RWPE2 (cell line): Measurements from ENCODE around the gene LRRC7.

Experiments
- ATAC-seq: fragments of 200-7000 bp; cut with Tn5 transposase; 3 replicates; pipeline ENCODE4 v1.9.1; 2021; ENCODE audit warnings: low read depth
- DNase-seq: peaks from one replicate; pipeline ENCODE4 v3.0.0-alpha.2; 2020; ENCODE audit warnings: low spot score
- H3K27ac ChIP-seq: fragments of 450-650 bp; 2 replicates; pipeline ENCODE4 v1.5.1; 2017; ENCODE audit warnings: mild to moderate bottlenecking; ENCODE audit not compliant: poor library complexity, severe bottlenecking
- H3K27me3 ChIP-seq: fragments of 250-450 bp; sonication (Bioruptor Pico); 2 replicates; pipeline ENCODE4 v1.5.1; 2021; ENCODE audit warnings: mild to moderate bottlenecking, moderate library complexity; ENCODE audit not compliant: insufficient read depth, poor library complexity, severe bottlenecking
- H3K36me3 ChIP-seq: fragments of 250-450 bp; sonication (Bioruptor Pico); 2 replicates; pipeline ENCODE4 v1.5.1; 2020; ENCODE audit warnings: low read depth, mild to moderate bottlenecking, moderate library complexity
- H3K4me1 ChIP-seq: fragments of 250-450 bp; sonication (Bioruptor Pico); 2 replicates; pipeline ENCODE4 v1.5.1; 2021; ENCODE audit warnings: mild to moderate bottlenecking, moderate library complexity; ENCODE audit not compliant: insufficient read depth, poor library complexity, severe bottlenecking
- H3K4me3 ChIP-seq: fragments of 250-450 bp; sonication (Bioruptor Pico); 2 replicates; pipeline ENCODE4 v1.5.1; 2021; ENCODE audit warnings: mild to moderate bottlenecking, moderate library complexity; ENCODE audit not compliant: severe bottlenecking
- H3K9me3 ChIP-seq: fragments of 250-450 bp; sonication (Bioruptor Pico); 2 replicates; pipeline ENCODE4 v1.5.1; 2021; ENCODE audit warnings: mild to moderate bottlenecking, moderate library complexity; ENCODE audit not compliant: severe bottlenecking
- TF ChIP-seq, protein P1 (sequence below): fragments of 450-650 bp; IDR thresholded peaks from one replicate; pipeline ENCODE4 v1.5.1; 2017; ENCODE audit warnings: mild to moderate bottlenecking, moderate library complexity; ENCODE audit not compliant: poor library complexity, severe bottlenecking

The LRRC7 gene

DNA sequence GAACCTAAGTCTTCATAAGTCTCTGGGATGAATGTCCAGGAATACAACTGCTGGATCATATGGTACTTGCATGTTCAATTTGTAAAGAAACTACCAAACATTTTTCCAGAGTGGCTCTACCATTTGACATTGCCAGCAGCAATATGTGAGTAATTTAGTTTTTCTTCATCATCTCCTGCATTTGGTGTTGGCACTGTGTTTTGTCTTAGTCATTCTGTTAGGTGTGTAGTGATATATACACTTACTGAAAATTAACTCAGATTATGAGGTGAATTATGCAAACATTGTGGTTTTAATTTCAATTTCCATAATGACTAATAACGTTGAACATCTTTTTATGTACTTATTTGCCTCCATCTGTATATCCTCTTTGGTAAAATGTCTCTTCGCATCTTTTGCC lies 499.0 kb downstream of the LRRC7 start:
- TF ChIP-seq, protein P1, sequence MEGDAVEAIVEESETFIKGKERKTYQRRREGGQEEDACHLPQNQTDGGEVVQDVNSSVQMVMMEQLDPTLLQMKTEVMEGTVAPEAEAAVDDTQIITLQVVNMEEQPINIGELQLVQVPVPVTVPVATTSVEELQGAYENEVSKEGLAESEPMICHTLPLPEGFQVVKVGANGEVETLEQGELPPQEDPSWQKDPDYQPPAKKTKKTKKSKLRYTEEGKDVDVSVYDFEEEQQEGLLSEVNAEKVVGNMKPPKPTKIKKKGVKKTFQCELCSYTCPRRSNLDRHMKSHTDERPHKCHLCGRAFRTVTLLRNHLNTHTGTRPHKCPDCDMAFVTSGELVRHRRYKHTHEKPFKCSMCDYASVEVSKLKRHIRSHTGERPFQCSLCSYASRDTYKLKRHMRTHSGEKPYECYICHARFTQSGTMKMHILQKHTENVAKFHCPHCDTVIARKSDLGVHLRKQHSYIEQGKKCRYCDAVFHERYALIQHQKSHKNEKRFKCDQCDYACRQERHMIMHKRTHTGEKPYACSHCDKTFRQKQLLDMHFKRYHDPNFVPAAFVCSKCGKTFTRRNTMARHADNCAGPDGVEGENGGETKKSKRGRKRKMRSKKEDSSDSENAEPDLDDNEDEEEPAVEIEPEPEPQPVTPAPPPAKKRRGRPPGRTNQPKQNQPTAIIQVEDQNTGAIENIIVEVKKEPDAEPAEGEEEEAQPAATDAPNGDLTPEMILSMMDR = no peak
- no peak for ATAC-seq
- no peak overlapping the region for H3K4me3 ChIP-seq

DNA sequence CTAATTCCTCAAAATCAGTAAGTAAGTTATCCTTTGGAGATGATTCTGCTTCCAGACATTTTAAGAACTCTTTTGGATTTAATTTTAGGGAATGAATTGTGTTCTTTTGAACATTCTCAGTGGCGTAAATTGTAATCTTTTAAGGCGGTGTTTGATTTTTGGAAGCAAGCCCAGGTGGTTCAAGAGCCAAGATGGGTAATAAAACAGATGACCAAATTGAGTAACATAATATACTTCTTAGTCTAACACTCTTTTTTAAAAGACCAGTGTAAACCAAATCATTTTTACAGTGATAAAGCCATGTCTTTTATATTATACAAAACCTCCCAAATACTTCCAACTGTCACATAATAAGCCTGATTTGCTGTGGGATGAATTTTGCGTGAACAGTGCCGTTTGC lies 503.9 kb downstream of the LRRC7 start:
- no peak overlapping the region for H3K4me3 ChIP-seq
- DNase-seq = no peak
- peaks cover 9% of the 10 kb centered on the region for H3K27me3 ChIP-seq
- no peak overlapping the region for H3K27ac ChIP-seq
- no peaks in the 10 kb centered on the region for H3K9me3 ChIP-seq
- no peaks in the 10 kb centered on the region for H3K4me1 ChIP-seq
- ATAC-seq = no peak
- H3K36me3 ChIP-seq = no peaks in the 10 kb centered on the region
- TF ChIP-seq, protein P1 = no peak

More for the DNA sequence above, 499.0 kb downstream of the LRRC7 start:
- DNase-seq = no peak
- peaks cover 7% of the 10 kb centered on the region for H3K27me3 ChIP-seq
- no peaks in the 10 kb centered on the region for H3K9me3 ChIP-seq
- H3K4me1 ChIP-seq = no peaks in the 10 kb centered on the region
- no peaks in the 10 kb centered on the region for H3K36me3 ChIP-seq
- H3K27ac ChIP-seq = no peak overlapping the region

DNA sequence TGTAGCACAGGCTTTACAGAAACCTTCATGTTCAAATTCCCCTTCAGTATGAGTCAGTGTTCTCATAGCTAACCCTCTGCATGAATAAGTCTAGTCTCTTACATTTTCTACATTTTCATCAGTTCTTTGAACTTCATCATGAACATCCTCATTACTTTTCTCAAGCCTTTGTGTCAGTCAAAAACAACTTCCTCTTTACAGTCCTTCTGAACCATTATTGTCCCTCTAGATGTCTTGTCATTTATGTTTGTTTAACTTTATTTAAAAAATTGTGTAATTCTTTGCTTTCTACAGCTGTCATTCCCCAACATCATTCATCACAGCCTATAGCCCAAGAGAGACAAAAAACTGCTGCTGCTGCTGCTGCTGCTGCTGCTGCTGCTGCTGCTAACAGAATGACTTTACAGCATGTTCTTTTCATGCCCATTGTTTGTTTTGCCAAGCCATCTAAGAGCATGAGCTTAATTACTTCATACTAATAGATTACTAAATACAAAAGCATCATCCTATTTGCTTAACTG lies 504.6 kb downstream of the LRRC7 start:
- Histone ChIP-seq H3K4me1 (no peaks in the 10 kb centered on the region), H3K36me3 (no peaks in the 10 kb centered on the region), H3K27ac (no peak overlapping the region), H3K9me3 (no peaks in the 10 kb centered on the region), H3K4me3 (no peak overlapping the region), H3K27me3 (peaks cover 9% of the 10 kb centered on the region)
- ATAC-seq (no peak), DNase-seq (no peak)
- TF ChIP-seq, protein P1 = no peak

DNA sequence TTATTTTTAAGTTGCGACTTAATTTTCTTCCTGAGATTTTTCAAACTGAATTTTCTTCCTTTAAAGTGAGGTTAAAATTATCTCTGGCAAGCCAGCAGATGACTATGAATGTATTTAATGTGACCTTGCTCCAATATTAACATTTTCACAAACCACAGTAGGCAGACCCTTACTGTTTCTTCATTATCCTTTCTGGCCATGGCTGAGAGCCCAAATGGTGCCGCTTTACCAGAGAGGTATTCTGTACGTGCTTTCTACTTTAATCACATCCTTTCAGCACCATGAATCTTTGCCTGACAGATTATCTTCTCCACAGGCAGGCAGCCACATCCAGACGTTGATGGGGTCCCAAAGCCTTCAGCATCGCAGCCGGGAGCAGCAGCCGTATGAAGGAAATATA lies 508.0 kb downstream of the LRRC7 start:
- no peak overlapping the region for H3K4me3 ChIP-seq
- peaks cover 9% of the 10 kb centered on the region for H3K27me3 ChIP-seq
- H3K4me1 ChIP-seq = no peaks in the 10 kb centered on the region
- TF ChIP-seq, protein P1 = no peak
- no peak for ATAC-seq
- no peak overlapping the region for H3K27ac ChIP-seq
- no peaks in the 10 kb centered on the region for H3K36me3 ChIP-seq
- no peak for DNase-seq
- H3K9me3 ChIP-seq = no peaks in the 10 kb centered on the region

DNA sequence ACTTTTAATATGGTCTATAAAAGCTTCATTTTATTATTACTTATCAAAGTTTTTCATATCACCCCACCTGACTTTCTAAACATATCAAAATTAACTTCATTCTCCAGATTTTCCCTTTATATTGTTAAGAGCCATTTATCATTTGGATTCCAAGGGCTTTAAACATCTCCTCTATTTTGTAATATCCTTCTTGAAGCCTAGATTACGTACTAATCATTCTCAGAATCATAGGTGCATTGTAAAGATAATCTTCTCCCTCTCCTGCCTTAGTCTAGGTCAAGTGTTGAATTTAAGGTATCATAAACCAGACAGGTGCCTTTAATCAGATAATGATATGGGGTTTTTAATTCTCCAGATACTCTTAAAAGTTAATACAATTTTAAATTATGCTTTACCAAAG lies 509.3 kb downstream of the LRRC7 start:
- DNase-seq (no peak), ATAC-seq (no peak)
- no peak overlapping the region for H3K27ac ChIP-seq
- TF ChIP-seq, protein P1 = no peak
- peaks cover 8% of the 10 kb centered on the region for H3K27me3 ChIP-seq
- H3K4me1 ChIP-seq = no peaks in the 10 kb centered on the region
- no peak overlapping the region for H3K4me3 ChIP-seq
- no peaks in the 10 kb centered on the region for H3K9me3 ChIP-seq
- no peaks in the 10 kb centered on the region for H3K36me3 ChIP-seq
